ENCODE results near the gene NDST3.

DNA sequence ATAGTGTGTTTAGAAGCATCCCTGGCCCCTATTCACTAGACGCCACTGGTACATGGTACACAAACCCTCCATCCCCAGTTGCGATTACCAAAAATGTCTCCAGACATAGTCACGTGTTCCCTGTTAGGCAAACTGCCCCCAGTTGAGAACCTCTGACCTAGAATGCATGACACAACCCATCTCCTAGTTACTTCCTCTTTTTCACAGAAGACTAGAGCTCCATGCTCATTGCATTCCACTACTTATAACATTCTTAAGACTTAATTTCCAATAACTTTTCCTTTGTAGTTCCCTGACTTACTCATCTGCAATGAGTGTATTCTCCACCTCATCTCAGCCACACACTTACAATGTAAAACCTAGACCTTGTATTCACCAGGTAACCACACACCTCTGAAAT is 249.9 kb downstream of the NDST3 start:
- TF ChIP-seq EZH2phosphoT487 (IDR thresholded peaks at IDR 0.05; ENCODE audit: borderline replicate concordance, low read depth, low read length) (no peak), CTCF (conservative IDR thresholded peaks at IDR 0.05; ENCODE audit: low read length) (no peak)

All from OCI-LY7 (cell line).